MM.1S (cell line): ENCODE data around the gene ATRX.
"Not testable (repeated sequence)": the region's sequence is repeated elsewhere in the genome, so short reads cannot be mapped to it uniquely, and the experiment has no call there.

Experiments used
- CTCF ChIP-seq: fragments of 300-600 bp; sonication (generic); IDR thresholded peaks from 2 replicates; pipeline ENCODE4 v1.5.1; 2016; ENCODE audit warnings: antibody characterized with exemption, low read length, mixed read lengths
- EZH2 ChIP-seq: fragments of 300-600 bp; sonication (generic); optimal IDR thresholded peaks from 2 replicates; pipeline ENCODE3; 2017; ENCODE audit warnings: low read depth, mild to moderate bottlenecking, antibody characterized with exemption, low read length, mixed read lengths

GRCh38 chrX:77685683-77686082 is 100.3 kb downstream of the ATRX start:
- not testable (repeated sequence) for TF ChIP-seq CTCF, EZH2
